HG02981 (cell line): ENCODE data around the gene ABCC4.
A peak's percentile ranks its signal among the peaks of the same experiment; 100 is the strongest.

Experiments
- ATAC-seq: cut with Tn5 transposase; IDR thresholded peaks from one replicate; pipeline ENCODE4 v1.9.1; 2021; ENCODE audit warnings: mild to moderate bottlenecking, moderate library complexity; ENCODE audit not compliant: unreplicated experiment

The ABCC4 gene

DNA sequence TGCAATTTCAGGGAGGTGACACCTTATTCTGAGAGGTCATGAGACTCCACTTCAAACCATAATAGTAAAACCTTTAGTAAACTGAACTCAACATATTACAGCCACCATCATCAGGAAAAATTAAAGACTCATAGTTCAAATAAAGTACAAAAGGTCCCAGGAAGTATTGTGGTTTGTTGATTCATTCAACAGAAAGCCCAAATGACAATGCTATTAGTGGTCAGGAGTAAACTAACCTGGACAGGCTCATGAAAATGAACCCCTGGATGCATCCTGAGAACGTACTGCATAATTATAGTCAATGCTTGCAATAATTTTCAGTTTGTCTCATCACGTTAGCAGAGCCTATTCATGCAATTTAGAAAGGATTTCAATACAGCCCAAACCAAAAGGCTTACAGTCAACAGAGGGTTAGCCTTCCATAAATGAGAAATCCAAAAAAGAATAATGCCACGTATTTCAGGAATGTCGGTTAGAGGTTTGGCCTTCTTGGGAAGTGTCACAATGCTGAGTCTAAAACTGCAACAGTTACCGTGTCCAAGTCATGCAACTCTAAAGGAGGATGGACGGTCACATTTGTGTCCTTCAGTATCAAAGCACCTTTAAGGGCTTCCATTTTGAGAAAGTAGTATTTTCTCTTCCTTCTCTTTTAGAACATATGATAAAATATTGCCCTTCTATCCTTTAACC lies 280.8 kb downstream of the ABCC4 start:
- peak; percentile 39 for ATAC-seq

DNA sequence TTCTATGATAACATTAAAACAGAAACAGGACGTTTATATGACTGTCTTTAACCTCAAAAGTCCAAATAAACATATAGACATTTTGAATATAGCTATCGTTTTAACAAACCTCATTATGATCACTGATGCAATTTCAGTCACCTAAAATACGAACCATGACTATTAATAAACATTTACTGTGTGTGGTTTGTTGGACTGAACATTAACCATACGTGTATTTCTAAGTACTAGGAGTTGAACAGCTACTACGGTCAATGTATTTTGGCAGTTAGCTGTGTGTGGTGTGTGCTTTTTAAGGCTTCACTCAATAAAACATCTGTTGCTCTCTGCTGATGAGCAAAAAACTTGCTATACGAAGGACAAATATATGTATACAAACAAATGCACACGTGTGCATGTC lies 281.4 kb downstream of the ABCC4 start:
- peak; percentile 57 for ATAC-seq

DNA sequence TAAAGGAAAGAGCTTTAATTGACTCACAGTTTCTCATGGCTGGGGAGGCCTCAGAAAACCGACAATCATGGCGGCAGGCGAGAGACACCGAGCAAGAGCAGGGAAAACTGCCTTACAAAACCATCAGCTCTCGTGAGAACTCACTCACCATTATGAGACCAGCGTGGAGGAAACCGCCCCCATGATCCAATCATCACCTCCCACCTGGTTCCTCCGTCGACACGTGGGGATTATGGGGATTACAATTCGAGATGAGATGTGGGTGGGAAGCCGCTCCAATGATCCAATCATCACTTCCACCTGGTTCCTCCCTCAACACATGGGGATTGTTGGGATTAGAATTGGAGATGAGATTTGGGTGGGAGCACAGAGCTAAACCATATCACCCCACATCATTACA lies 293.9 kb downstream of the ABCC4 start:
- no peak for ATAC-seq

DNA sequence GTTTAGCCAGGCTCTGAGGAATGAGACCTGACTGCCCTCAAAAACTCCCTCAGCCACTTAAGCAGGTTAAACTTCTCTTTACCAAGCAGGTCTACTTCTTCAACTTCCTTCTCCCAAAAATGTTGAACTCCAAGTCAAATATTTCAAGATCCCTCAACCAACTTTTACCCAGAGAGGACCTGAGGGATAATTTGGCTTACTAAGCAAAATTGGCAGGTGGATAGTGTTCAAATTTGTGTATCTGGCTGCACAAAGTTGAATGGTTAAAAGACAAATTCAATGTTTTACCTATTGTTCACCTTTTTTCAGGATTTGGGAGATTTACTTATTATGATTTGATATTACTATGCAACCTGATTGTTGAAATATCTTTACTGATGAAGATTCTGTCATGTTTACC lies 296.0 kb downstream of the ABCC4 start:
- no peak for ATAC-seq

GRCh38 chr13:95003019-95003813 lies 298.0 kb downstream of the ABCC4 start:
- ATAC-seq = no peak

DNA sequence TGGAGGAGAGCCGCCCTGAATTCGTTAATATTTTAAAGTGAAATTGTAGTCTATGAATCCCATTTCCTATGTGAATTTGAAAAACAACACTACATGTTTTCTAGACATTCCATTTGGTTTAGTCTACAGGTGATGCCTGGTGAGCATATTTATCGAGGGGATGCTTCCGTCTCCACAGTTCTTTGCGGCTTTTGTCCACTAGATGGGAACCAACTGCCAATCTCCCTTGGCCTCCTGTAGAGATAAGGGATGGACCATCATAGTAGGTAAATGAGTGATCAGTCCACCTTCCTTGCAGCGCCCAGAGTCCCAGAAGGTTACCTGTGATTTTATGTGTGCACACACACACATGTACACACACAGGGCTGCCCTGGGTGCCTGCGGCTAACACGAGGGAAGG lies 299.1 kb downstream of the ABCC4 start:
- ATAC-seq = no peak

- ATAC-seq = no peak
Observed at GRCh38 chr13:94999871-95000270, 301.4 kb downstream of the ABCC4 start.

DNA sequence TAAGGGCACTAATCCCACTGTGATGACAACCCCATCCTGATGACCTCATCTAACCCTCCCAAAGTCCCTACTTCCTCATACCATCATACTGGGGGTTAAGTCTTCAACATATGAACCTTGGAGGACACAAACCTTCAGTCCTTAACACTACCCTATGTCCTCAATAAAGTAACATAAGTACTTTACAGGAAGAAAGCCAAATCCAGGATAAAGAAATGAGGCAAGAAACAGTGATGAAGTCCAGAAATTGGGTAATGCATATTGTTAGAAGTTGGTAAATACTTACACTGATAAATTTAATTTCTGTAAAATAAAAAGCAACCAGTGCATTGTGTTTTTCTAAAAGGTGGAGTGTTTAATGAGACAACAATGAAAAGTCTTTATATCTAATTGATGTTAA lies 304.1 kb downstream of the ABCC4 start:
- ATAC-seq = no peak

GRCh38 chr13:94996445-94996844 lies 304.8 kb downstream of the ABCC4 start:
- no peak for ATAC-seq

GRCh38 chr13:94994506-94994905 lies 306.7 kb downstream of the ABCC4 start:
- no peak for ATAC-seq

DNA sequence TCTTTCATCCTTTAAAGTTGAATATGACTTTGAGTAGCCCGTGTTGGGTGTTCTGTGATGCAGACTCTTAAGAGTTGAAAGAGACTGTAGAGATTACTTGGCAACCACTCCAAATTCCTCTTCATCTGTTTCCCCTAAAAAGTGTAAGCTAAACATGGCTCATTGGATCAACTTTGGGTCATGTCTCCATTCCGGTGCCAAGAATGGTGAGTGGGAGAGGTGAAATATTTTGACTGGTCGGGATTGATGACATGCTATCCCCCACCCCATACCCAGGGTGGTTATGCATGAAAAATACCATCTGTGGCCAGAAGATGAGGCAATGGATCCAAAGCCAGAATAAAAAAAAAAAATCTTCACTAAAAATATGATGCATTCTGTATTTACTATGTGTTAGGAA lies 307.6 kb downstream of the ABCC4 start:
- no peak for ATAC-seq

DNA sequence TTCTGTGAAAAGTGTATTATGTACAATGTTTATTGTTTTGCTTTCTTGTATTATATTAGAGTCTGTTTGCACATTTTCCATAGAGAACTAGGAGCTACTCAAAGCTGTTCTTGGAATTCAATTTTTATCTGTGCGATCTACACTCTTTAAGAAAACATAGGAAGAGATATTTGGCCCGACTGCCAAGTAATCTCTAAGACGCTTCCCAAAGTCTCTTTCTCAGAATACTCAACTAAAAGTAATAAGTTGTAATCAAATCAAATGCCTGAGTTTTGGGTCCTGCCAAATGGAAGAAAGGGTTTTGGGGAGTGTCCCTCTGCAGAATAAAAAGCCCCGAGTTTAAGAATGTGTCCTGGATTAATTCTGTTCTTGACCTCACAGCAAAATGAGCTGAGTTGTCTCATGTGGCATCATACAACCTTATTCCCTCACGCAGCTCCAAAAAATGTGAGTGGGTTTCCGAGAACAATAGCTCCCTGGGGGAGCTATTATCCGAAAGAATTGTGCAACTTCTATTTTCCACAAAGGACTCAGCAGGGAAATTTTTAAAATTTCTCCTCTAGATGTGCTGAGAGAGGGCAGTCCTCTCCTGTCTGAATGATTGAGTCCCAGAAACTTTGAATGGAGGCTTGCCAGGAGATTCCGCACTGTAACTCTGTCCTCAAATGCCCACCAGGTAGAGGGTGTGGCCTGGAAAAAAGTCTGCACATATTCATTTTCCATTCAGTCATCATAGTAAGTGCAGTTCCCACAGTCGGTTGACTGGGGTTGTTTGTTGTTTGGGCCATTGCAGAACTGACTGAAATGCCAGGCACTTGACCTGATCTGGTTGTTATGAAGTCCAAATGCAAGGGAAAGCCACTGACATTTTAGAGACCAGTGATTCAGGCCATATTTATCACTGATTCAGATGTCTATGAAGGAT lies 309.0 kb downstream of the ABCC4 start:
- ATAC-seq = no peak

DNA sequence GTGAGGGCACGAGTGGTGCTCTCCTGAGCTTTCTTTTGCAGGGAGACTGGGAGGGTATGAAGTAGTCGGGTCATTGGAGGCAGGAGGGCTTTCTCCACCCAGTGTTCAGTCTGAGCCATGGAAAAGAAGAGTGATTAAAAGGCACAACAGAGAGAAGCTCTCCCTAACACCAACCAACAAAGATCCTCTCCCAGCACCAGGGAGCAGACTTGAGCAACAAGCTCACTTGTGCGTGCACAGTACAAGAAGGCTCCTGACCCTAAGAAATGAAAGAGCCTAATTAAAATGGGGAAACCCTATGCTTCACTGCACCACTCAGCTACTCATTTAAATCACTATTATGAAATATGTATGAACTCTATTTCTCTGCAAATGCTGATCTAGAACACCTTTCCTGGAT lies 312.6 kb downstream of the ABCC4 start:
- ATAC-seq = no peak

- no peak for ATAC-seq
Observed at GRCh38 chr13:94987869-94988268, 313.4 kb downstream of the ABCC4 start.

GRCh38 chr13:94987081-94987480 lies 314.2 kb downstream of the ABCC4 start:
- no peak for ATAC-seq

DNA sequence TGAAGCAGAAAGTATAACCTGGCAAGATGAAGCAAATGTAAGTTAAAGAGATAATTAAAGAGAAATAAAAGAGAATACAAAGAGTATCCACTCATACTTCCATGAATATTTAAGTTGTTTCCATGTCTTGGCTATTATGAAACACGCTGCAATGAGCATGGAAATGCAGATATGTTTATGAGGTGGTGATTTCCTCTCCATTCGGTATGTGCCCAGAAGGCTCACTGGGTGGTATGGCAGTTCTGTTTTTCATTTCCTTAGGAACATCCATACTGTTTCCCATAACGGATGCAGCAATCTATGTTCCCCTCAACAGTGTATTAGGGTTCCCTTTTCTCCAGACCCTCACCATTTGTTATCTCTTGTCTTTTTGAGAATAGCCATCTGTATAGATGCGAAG lies 316.3 kb downstream of the ABCC4 start:
- ATAC-seq = no peak

GRCh38 chr13:94978516-94978915 lies 322.7 kb downstream of the ABCC4 start:
- ATAC-seq = no peak

- ATAC-seq = no peak
Observed at GRCh38 chr13:94974015-94974951, 327.0 kb downstream of the ABCC4 start.

- ATAC-seq = no peak
Observed at GRCh38 chr13:94972262-94972661, 329.0 kb downstream of the ABCC4 start.
